ENCODE measurements around the gene LBR.

DNA sequence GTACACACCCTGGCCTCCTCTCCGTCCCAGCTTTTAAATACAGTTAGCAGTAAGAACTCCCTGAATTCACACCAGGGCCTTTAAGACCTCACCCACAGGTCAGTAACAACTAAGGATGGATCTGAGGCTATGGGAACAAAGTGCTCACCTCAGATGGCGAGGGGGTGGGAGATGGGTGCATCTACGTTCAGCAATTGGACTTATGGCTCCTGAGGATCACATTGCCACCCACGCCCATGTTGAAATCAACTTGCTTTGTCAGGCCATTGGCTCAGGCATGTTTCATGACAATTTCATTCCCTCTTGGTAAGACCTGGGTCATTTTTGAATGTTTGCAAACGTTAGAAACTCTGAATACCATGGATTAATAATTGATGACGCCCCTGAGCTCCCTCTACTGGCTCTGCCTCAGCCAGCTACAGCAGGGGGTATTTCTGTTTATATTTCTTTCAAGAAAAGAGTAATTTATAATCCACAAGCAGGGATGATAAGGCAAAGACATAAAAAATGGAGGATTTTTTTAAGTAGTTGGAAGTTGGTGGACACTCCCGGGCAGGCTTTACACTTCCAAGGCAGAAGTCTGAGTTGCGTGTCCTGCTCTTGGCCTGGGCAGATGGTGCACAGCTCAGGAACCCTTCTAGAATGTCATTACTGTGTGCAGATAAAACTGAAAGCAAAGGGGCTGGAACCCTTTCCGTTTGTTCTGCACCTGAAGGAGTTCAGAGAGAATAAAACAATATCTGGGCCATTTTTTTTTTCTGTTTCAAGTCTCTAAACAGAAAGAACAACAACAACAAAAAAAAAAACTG, 13.7 kb upstream of the LBR start:
- no peak for TF ChIP-seq POLR2A (IDR thresholded peaks at IDR 0.05; ENCODE audit: low read depth, low read length)
- TF ChIP-seq TAF1 (IDR thresholded peaks at IDR 0.05; ENCODE audit: low read depth, low read length): no peak

Measured in GM12891 (cell line).